GM12872 (cell line): ENCODE data around the gene NPAS2.

ENCODE experiments used
- CTCF ChIP-seq: IDR thresholded peaks from 3 replicates; pipeline ENCODE4 v1.5.1; 2011; ENCODE audit warnings: low read depth, mild to moderate bottlenecking, low read length, moderate library complexity; ENCODE audit not compliant: insufficient read depth

Gene NPAS2

GRCh38 chr2:100786297-100786658, 33.7 kb upstream of the NPAS2 start:
- TF ChIP-seq CTCF, result no peak

GRCh38 chr2:100786985-100787384, 33.0 kb upstream of the NPAS2 start:
- TF ChIP-seq CTCF, result no peak

GRCh38 chr2:100789361-100789760, 30.6 kb upstream of the NPAS2 start:
- no peak for TF ChIP-seq CTCF

- no peak for TF ChIP-seq CTCF
Observed at GRCh38 chr2:100791294-100791935, 28.5 kb upstream of the NPAS2 start.

GRCh38 chr2:100791936-100792308, 28.0 kb upstream of the NPAS2 start:
- no peak for TF ChIP-seq CTCF

- TF ChIP-seq CTCF, result no peak
Observed at GRCh38 chr2:100793220-100793619, 26.7 kb upstream of the NPAS2 start.

GRCh38 chr2:100793982-100794381, 26.0 kb upstream of the NPAS2 start:
- TF ChIP-seq CTCF, result no peak
